ENCODE results near the gene BCO1.

BCO1 gene

DNA sequence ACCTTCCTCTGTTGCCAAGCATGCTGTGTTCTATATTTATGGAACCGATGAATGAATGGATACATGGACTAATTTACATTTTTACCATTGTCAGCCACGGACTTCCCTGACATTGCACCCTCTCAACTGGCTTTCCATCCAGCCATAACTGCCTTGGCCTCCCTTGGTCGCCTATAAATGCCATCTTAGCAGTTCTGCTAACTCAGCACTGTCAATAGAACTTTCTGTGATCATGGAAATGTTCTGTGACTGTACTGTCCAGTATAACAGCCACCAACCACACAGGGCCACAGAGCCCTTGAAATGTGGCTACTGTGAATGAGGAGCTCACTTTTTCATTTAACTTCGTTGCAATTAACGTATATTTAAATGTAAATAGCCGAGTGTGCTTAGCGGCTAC, 8.7 kb upstream of the BCO1 start:
- H2AFZ ChIP-seq (ENCODE audit: low read length): no peak overlapping the region

DNA sequence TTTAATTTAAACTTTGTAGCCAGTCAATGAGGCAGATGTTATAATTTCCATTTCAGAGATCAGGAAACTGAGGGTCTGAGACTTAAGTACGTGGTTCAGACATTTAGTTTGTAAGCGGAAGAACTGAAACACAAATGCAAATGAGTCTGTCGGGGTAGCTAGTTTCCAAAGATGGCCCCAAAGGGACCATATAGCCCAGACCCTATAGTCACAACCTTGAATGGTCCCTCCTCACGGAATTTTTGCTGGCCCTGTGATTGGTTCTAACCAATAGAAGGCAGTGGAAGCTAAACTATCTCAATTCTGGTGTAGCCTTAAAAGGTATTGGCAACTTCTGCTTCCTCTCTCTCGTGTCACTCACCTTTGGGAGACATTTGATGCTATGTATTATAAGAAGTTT, 7.5 kb upstream of the BCO1 start:
- no peak for TF ChIP-seq EZH2 (IDR thresholded peaks at IDR 0.05; ENCODE audit: borderline replicate concordance, low read length)
- TF ChIP-seq, protein P1, sequence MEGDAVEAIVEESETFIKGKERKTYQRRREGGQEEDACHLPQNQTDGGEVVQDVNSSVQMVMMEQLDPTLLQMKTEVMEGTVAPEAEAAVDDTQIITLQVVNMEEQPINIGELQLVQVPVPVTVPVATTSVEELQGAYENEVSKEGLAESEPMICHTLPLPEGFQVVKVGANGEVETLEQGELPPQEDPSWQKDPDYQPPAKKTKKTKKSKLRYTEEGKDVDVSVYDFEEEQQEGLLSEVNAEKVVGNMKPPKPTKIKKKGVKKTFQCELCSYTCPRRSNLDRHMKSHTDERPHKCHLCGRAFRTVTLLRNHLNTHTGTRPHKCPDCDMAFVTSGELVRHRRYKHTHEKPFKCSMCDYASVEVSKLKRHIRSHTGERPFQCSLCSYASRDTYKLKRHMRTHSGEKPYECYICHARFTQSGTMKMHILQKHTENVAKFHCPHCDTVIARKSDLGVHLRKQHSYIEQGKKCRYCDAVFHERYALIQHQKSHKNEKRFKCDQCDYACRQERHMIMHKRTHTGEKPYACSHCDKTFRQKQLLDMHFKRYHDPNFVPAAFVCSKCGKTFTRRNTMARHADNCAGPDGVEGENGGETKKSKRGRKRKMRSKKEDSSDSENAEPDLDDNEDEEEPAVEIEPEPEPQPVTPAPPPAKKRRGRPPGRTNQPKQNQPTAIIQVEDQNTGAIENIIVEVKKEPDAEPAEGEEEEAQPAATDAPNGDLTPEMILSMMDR (IDR thresholded peaks at IDR 0.05; ENCODE audit: low read length): no peak
- Histone ChIP-seq H3F3A (ENCODE audit: insufficient read depth, low read length) (no peaks in the 10 kb centered on the region), H3K9me2 (ENCODE audit: low read depth, low read length) (no peaks in the 10 kb centered on the region), H3K9me3 (ENCODE audit: low read length) (no peaks in the 10 kb centered on the region; the same call in 1 of the 2 replicates), H3K27ac (ENCODE audit: low read depth, low read length, poor library complexity, severe bottlenecking) (no peak overlapping the region), H3K4me1 (ENCODE audit: insufficient read depth, low read length, severe bottlenecking) (peaks cover 9% of the 10 kb centered on the region), H3K9ac (ENCODE audit: low read length) (no peak overlapping the region), H3K4me3 (ENCODE audit: low read depth, low read length, poor library complexity, severe bottlenecking) (no peak overlapping the region), H2AFZ (ENCODE audit: low read length) (no peak overlapping the region), H4K20me1 (ENCODE audit: insufficient read depth, low read length) (no peaks in the 10 kb centered on the region), H3K4me2 (ENCODE audit: low read length) (0 out of 2 replicates have a peak overlapping the region, but pooled peaks have one; percentile 12), H3K36me3 (ENCODE audit: insufficient read depth, low read length) (no peaks in the 10 kb centered on the region), H3K79me2 (ENCODE audit: insufficient read depth, low read length) (no peaks in the 10 kb centered on the region), H3K27me3 (ENCODE audit: insufficient read depth, low read length) (peaks cover 15% of the 10 kb centered on the region)

More for the DNA sequence above, 8.7 kb upstream of the BCO1 start:
- H4K20me1 ChIP-seq (ENCODE audit: insufficient read depth, low read length): no peaks in the 10 kb centered on the region
- peaks cover 9% of the 10 kb centered on the region for H3K4me1 ChIP-seq (ENCODE audit: insufficient read depth, low read length, severe bottlenecking)
- H3K4me3 ChIP-seq (ENCODE audit: low read depth, low read length, poor library complexity, severe bottlenecking): no peak overlapping the region
- H3K9me2 ChIP-seq (ENCODE audit: low read depth, low read length): no peaks in the 10 kb centered on the region
- no peaks in the 10 kb centered on the region for H3F3A ChIP-seq (ENCODE audit: insufficient read depth, low read length)
- H3K27me3 ChIP-seq (ENCODE audit: insufficient read depth, low read length): peaks cover 16% of the 10 kb centered on the region
- H3K4me2 ChIP-seq (ENCODE audit: low read length): no peak overlapping the region
- H3K36me3 ChIP-seq (ENCODE audit: insufficient read depth, low read length): no peaks in the 10 kb centered on the region
- TF ChIP-seq, protein P1 (IDR thresholded peaks at IDR 0.05; ENCODE audit: low read length): no peak
- no peak for TF ChIP-seq EZH2 (IDR thresholded peaks at IDR 0.05; ENCODE audit: borderline replicate concordance, low read length)
- H3K27ac ChIP-seq (ENCODE audit: low read depth, low read length, poor library complexity, severe bottlenecking): no peak overlapping the region
- H3K9ac ChIP-seq (ENCODE audit: low read length): no peak overlapping the region
- H3K9me3 ChIP-seq (ENCODE audit: low read length): no peaks in the 10 kb centered on the region; the same call in 1 of the 2 replicates
- no peaks in the 10 kb centered on the region for H3K79me2 ChIP-seq (ENCODE audit: insufficient read depth, low read length)

DNA sequence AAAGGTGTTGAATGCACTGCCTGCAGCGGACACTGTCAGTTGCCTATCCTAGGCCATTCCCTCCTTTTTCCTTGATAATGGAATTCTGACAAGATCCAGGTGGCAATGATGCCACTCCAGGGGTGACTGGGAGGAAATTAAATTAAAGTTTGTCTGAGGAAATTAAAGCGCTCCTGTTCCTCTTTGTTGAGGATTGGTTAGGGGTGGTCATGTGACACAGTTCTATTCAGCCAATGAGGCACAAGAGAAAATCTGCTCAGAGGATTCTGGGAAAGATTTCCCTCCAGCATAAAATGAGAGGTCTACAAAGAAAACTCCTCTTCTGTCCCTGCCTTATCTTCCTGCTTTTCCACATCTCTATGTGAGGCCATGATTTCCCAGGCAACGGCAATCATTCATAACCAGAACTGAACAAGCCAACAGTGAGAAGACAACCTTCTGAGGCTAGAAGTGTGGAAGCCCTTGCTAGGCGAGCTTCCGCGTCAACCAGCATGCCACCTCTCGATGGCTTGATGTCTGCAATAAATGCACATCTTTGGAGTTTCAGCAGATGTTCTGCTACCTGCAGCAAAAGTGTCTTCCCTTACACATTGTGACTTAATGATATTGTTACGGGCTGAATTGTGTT, 5.6 kb upstream of the BCO1 start:
- H3K4me1 ChIP-seq (ENCODE audit: insufficient read depth, low read length, severe bottlenecking): peaks cover 9% of the 10 kb centered on the region
- H3K9me2 ChIP-seq (ENCODE audit: low read depth, low read length): no peaks in the 10 kb centered on the region
- H3K4me2 ChIP-seq (ENCODE audit: low read length): no peak overlapping the region
- H2AFZ ChIP-seq (ENCODE audit: low read length): no peak overlapping the region
- TF ChIP-seq, protein P1 (IDR thresholded peaks at IDR 0.05; ENCODE audit: low read length): no peak
- TF ChIP-seq EZH2 (IDR thresholded peaks at IDR 0.05; ENCODE audit: borderline replicate concordance, low read length): no peak
- no peak overlapping the region for H3K9ac ChIP-seq (ENCODE audit: low read length)
- no peaks in the 10 kb centered on the region; the same call in 1 of the 2 replicates for H3K9me3 ChIP-seq (ENCODE audit: low read length)
- H3K4me3 ChIP-seq (ENCODE audit: low read depth, low read length, poor library complexity, severe bottlenecking): no peak overlapping the region
- peaks cover 12% of the 10 kb centered on the region for H3K27me3 ChIP-seq (ENCODE audit: insufficient read depth, low read length)
- no peak overlapping the region for H3K27ac ChIP-seq (ENCODE audit: low read depth, low read length, poor library complexity, severe bottlenecking)
- no peaks in the 10 kb centered on the region for H4K20me1 ChIP-seq (ENCODE audit: insufficient read depth, low read length)
- H3F3A ChIP-seq (ENCODE audit: insufficient read depth, low read length): no peaks in the 10 kb centered on the region
- H3K79me2 ChIP-seq (ENCODE audit: insufficient read depth, low read length): no peaks in the 10 kb centered on the region
- H3K36me3 ChIP-seq (ENCODE audit: insufficient read depth, low read length): no peaks in the 10 kb centered on the region
